Embryonic facial prominence (tissue), 1 donor: ENCODE data around the gene ZCCHC24.

Experiments
- DNase-seq: peaks from one replicate; pipeline ENCODE4 v3.0.0-alpha.2; 2016; ENCODE audit errors: extremely low spot score

Gene ZCCHC24

DNA sequence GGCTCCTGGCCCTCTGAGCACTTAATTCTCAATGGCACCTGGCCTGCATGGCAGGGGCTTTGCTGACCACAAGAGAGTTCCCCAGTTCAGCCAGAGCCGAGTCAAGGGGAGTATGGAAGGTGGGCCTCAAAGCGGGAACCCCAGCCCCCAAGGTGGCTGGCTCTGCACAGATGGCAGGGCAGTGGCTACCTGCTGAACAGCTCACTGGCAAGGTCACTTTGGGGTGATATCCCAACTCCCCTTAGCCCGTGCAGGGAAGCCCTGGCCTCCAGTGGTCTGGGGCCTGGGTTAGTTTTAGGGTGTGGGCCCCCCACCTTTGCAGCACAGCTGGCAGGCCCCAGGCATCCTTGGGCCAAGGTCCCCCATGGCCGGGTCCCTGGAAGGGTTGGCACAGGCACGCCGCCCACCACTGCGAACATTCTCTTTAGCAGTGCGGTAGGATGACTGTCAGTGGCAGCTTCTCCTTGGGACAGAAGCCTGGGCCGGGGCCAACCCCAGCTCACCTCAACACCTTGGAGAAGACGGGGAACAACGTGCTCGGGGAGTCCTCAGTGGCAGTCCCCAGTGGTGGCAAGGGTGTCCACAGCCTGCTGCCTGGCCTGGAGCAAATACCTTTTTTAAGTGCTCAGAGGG lies 61.3 kb downstream of the ZCCHC24 start:
- no peak for DNase-seq

- no peak for DNase-seq
These were observed 62.9 kb downstream of the ZCCHC24 start for GRCh38 chr10:79382491-79382941.

GRCh38 chr10:79381804-79382221 lies 63.6 kb downstream of the ZCCHC24 start:
- no peak for DNase-seq

GRCh38 chr10:79380946-79381721 lies 64.3 kb downstream of the ZCCHC24 start:
- no peak for DNase-seq

GRCh38 chr10:79380125-79380945 lies 65.1 kb downstream of the ZCCHC24 start:
- DNase-seq, result no peak

DNA sequence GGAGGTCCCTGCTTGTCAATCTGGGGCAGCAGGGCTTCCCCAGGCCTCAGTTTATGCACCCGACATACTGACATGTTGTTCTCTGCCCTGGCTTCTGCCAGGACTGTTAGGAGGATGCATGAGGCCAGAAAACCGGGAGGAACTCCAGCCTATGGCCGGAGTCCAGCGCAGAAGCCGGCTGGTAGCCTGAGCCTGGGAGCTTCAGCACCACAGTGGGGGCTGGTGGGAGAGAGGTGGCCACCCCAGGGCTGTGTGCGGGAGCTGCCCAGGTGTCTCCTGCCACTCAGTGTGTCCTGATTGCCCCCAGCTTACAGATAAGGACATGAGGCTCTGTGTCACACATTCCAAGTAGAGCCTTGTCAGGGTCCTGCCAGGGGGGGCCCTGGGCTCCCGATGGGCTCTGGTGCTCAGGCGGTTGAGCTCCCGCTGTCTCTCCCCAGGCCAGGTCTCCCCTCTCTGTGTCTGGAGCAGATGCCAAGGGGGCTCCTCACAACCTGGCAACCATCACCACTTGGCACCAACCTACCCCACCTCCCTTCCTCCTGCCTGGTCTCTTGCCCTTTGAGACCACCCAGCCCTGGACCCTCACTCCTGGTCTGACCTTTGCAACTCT lies 65.8 kb downstream of the ZCCHC24 start:
- DNase-seq, result no peak

- DNase-seq, result no peak
These were observed 66.5 kb downstream of the ZCCHC24 start for GRCh38 chr10:79378647-79379511.

DNA sequence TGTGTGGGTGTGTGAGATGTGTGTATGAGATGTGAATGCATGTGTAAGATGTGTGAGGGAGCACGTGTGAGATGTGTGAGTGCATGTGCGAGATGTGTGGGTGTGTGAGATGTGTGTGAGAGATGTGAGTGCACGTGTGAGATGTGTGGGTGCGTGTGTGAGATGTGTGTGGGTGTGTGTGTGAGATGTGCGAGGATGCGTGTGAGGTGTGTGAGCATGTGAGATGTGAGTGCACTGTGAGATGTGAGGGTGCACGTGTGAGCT lies 67.1 kb downstream of the ZCCHC24 start:
- no peak for DNase-seq

DNA sequence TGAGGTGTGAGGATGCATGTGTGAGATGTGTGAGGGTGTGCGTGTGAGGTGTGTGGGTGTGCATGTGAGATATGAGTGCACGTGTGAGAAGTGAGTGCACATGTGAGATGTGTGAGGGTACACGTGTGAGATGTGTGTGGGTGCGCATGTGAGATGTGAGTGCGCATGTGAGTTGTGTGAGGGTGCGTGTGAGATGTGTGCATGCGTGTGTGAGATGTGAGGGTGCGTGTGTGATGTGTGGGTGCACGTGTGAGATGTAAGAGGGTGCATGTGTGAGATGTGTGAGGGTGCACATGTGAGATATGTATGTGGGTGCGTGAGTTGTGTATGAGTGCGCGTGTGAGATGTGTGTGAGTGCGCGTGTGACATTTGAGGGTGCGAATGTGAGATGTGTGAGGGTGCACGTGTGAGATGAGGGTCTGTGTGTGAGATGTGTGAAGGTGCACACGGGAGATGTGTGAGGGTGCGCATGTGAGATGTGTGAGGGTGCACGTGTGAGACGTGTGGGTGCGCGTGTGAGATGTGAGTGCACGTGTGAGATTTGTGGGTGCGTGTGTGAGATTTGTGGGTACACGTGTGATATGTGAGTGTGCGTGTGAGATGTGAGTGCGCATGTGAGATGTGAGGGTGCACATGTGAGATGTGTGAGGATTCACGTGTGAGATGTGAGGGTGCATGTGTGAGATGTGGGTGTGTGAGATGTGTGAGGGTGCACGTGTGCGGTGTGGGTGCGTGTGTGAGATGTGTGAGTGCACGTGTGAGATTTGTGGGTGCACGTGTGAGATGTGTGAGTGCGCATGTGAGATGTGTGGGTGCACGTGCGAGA lies 67.7 kb downstream of the ZCCHC24 start:
- no peak for DNase-seq

GRCh38 chr10:79376751-79377556 lies 68.5 kb downstream of the ZCCHC24 start:
- DNase-seq, result no peak

- DNase-seq, result no peak
These were observed 69.3 kb downstream of the ZCCHC24 start for GRCh38 chr10:79376078-79376628.

- no peak for DNase-seq
These were observed 69.9 kb downstream of the ZCCHC24 start for GRCh38 chr10:79375321-79376077.

DNA sequence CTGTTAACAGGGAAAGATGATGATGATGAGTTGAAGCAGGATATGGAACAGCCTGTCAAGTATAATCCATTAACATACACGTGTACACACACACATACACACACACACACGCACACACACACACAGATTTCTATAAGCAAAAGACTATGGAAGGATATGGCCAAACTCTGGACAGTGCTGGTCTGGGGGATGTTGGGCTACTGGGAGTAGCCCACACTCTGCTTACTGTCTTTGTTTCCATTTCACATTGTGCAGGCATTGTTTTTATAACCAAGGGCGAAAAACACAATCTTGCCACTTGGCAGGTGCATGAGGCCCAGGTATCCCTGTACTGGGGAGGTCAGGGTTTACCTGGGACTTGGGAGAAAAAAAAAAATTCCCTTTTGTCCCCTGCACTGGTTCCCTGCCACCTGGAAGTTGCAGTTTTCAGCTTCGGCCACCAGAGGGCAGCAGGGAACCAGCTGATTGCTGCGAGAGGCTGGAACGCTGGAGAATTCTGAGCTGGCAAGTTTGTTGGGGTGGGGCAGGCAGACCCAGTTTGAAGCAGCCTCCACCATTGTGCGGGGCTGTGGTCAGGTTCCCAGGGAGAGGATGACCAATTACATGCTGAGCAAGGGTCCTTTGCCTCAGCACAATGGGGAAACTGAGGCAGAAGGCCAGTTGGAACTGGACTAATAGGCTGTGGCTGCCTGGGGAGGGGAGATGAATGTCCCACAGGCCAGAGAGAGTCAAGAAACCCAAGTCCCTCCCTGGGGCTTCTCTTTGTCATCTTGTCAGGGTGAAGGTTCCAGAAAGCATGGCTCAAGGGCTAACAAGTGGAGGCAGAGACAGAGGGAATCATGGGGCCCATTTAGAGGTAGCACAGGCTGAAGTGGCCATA lies 70.9 kb downstream of the ZCCHC24 start:
- peak; percentile 55 for DNase-seq

GRCh38 chr10:79372871-79373270 lies 72.6 kb downstream of the ZCCHC24 start:
- DNase-seq, result no peak

DNA sequence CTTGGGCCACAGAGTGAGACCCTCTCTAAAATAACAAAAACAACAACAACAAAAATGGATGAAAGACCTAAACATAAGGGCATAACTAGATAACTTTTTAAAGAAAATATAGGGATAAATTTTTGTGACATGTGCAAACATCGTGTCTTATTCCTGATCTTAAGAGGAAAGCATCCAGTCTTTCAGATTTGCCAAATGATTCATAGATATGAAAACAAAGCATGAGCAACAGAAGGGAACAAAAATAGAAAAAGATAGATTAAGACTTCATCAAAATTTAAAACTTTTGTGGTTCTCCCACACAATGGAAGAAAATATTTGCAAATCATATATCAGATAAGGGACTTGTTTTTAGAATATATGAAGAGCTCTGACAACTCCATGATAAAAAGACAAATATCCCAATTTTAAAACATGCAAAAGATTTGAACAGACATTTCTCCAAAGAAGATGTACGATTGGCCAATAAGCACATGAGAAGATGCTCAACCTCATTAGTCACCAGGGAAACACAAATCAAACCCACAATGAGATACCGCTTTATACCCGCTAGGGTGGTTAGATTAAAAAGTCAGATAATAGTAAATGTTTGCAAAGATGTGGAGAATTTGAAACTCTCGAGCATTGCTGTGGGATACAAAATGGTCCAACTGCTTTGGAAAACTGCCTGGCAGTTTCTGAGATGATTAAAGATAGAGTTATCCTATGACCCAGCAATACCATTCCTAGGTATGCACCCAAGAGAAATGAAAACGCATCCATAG lies 77.8 kb downstream of the ZCCHC24 start:
- no peak for DNase-seq

- DNase-seq, result no peak
These were observed 83.6 kb downstream of the ZCCHC24 start for GRCh38 chr10:79361726-79362397.
